Measurements from ENCODE around the gene CDYL2.
"Not testable (repeated sequence)": the region's sequence is repeated elsewhere in the genome, so short reads cannot be mapped to it uniquely, and the experiment has no call there.

CDYL2 gene

GRCh38 chr16:80804526-80805383 is at the start of gene CDYL2:
CDYL2 (minus strand) TSS chr16:80804598; CDS start chr16:80804173, 425 bp downstream.
- DNase-seq = no peak

- DNase-seq = peak; percentile 3 to 22
Observed at GRCh38 chr16:80852261-80852872, 48.0 kb upstream of the CDYL2 start.

GRCh38 chr16:80851831-80852230 is 47.4 kb upstream of the CDYL2 start:
- DNase-seq = no peak

- no peak for DNase-seq
Observed at GRCh38 chr16:80850757-80851156, 46.4 kb upstream of the CDYL2 start.

- DNase-seq = no peak
Observed at GRCh38 chr16:80848862-80849261, 44.5 kb upstream of the CDYL2 start.

GRCh38 chr16:80846680-80847079 is 42.3 kb upstream of the CDYL2 start:
- no peak for DNase-seq

GRCh38 chr16:80846275-80846674 is 41.9 kb upstream of the CDYL2 start:
- DNase-seq = no peak

GRCh38 chr16:80844395-80844794 is 40.0 kb upstream of the CDYL2 start:
- DNase-seq = no peak

- DNase-seq = no peak
Observed at GRCh38 chr16:80841231-80841630, 36.8 kb upstream of the CDYL2 start.

- no peak for DNase-seq
Observed at GRCh38 chr16:80837533-80838147, 33.2 kb upstream of the CDYL2 start.

GRCh38 chr16:80836846-80837245 is 32.4 kb upstream of the CDYL2 start:
- DNase-seq = no peak

GRCh38 chr16:80836202-80836601 is 31.8 kb upstream of the CDYL2 start:
- DNase-seq = no peak

GRCh38 chr16:80831039-80831438 is 26.6 kb upstream of the CDYL2 start:
- no peak for DNase-seq

- no peak for DNase-seq
Observed at GRCh38 chr16:80828495-80828894, 24.1 kb upstream of the CDYL2 start.

GRCh38 chr16:80827007-80827406 is 22.6 kb upstream of the CDYL2 start:
- DNase-seq = no peak

- no peak for DNase-seq
Observed at GRCh38 chr16:80825365-80825758, 21.0 kb upstream of the CDYL2 start.

- DNase-seq = peak; percentile 79 to 86
Observed at GRCh38 chr16:80824623-80825364, 20.4 kb upstream of the CDYL2 start.

GRCh38 chr16:80819988-80820387 is 15.6 kb upstream of the CDYL2 start:
- no peak for DNase-seq

- DNase-seq = no peak
Observed at GRCh38 chr16:80816356-80816755, 12.0 kb upstream of the CDYL2 start.

GRCh38 chr16:80815278-80815677 is 10.9 kb upstream of the CDYL2 start:
- not testable (repeated sequence) for DNase-seq

GRCh38 chr16:80812593-80812992 is 8.2 kb upstream of the CDYL2 start:
- DNase-seq = no peak

GRCh38 chr16:80809366-80809765 is 5.0 kb upstream of the CDYL2 start:
- DNase-seq = no peak

- DNase-seq = no peak
Observed at GRCh38 chr16:80807906-80808305, 3.5 kb upstream of the CDYL2 start.

Data from Kasumi-1 (cell line).